ENCODE measurements around the gene LOXL4.
A peak's percentile ranks its signal among the peaks of the same experiment; 100 is the strongest.

LOXL4 gene

GRCh38 chr10:98294270-98294627 is 26.3 kb upstream of the LOXL4 start:
- no peak for DNase-seq

DNA sequence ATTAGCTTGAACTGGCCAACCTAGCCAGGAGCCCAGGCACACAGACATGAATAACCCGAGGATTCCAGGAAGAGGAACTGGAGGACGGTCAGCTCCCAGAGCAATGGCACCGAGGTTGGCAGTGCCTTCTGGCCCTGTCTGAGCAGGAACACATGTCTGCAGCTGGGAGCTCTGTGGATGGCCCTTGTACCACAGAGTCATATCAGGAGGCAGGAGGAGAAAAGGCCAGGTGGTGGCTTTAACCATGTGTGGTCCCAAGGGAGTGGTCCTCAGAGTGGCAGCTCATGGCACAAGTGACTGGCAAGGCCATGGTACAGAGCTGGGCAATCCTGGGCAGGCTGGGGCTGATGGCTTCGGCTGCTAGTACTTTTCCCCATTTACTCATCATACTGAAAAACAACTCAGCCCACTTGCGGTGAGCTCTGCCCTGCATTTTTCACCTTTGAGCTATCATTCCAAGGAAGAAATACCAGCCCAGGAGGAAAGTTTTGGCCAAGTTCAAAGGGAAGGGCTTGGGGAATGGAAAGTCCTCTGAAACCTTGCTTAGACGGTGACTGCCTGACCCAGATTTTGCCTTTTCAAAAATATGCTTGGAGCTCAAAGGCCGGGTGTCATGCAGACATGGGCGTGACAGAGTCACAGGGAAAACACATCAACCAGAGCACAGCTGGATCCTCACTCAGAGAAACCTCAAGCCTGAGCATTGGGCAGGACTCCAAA is 25.7 kb upstream of the LOXL4 start:
- no peak for DNase-seq

- no peak for DNase-seq
Measured at GRCh38 chr10:98292971-98293370, 25.0 kb upstream of the LOXL4 start.

DNA sequence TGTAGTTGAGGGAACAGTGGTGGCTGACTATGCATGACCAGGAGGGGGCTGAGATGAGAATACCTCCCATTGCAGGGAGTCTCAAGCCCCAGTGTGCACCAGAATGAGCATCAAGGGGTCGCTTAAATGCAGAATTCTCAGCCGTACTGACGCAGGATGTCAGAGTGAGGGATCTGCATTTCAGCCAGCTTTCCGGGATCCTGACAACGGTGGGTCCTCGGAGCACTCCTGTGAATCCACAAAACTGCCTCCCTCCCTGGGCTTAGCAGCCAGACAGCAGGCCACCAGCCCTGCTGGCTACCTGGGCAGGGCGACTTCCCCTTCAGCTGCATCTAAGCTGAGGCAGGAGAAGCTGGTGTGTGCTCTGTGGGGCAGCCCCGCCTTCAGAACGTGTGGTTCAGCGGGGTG is 21.8 kb upstream of the LOXL4 start:
- no peak for DNase-seq

GRCh38 chr10:98287321-98287720 is 19.3 kb upstream of the LOXL4 start:
- no peak for DNase-seq

- DNase-seq: no peak
Measured at GRCh38 chr10:98286419-98286818, 18.4 kb upstream of the LOXL4 start.

DNA sequence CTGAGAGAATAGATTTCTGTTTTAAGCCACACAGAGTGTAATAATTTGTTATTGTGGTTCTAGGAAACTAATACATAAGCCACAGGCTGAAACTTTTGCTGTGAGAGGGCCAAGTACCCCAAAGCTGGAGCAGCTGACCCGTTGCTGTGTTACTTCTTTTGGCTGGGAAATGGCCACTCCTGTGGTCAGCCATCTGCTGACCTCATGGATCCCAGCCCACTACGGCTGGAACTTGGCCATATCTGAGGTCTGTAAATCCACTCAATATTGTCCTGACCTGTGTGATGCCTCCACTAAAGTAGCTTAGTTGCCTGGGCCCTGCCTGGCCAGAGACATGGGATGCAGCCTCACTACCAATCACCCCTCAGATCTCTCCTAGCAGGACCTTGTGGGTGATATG is 17.4 kb upstream of the LOXL4 start:
- DNase-seq: no peak

- peak in 1 of 2 donors; percentile 6 for DNase-seq
Measured at GRCh38 chr10:98276311-98276710, 8.3 kb upstream of the LOXL4 start.

GRCh38 chr10:98274562-98274961 is 6.6 kb upstream of the LOXL4 start:
- no peak for DNase-seq

DNA sequence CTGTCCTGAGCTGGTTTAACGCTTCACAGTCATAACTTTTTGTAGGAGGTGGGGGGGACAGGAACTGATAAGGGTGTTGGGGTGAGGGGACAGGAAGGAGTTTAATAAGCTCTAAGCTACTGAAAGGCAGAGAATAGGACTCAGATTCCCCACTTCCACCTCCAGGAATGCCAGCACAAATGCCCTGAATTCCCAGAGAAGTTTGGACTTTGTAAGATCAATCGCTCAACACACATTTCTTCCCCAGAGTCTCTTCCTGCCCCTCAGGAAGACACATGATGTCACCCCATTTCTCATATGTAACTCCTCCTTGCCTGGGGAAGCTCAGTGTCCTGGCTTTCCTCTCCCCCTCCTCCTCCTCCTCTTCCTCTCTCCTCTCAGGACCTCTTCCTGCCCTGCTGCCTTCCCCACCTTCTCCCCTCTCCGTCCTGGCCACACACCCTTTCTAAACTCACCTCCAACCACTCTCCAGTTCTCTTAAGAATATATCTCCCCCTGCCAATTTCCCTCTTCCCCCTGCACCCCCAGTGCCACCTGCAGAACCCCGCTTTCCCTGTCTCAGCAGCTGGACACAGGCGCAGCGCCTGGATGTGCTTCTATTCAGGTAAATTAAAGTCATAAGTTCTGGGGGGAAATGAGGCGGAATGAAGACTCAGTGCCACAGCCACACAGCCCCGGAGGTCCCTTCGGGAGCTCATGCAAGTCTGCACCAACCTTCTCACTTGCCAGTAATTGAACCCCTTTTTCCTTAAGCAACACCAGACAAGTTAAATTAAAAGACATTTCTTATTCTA is 5.3 kb upstream of the LOXL4 start:
- DNase-seq: no peak

GRCh38 chr10:98272656-98273055 is 4.7 kb upstream of the LOXL4 start:
- DNase-seq: no peak

- no peak for DNase-seq
Measured at GRCh38 chr10:98272245-98272644, 4.3 kb upstream of the LOXL4 start.

DNA sequence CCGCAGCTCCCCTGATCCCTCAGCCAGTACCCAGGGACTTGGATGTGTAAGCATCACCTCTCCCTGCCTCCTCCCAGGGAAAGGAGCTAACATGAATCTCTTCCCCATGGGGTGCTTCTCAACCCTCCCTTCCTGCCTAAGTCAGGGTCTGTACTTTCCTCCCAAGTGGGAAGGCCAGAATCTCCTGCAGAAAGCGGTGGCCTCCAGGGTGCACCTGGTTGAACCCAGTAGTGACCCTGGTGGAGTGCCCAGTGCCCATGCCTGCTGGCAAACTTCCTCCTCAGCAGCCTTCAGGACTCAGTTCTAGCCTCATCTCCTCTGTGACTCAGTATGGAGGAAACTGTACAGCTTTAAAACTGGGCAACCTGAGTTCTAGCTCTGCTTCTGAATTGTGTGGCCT is 2.8 kb upstream of the LOXL4 start:
- DNase-seq: no peak

- no peak for DNase-seq
Measured at GRCh38 chr10:98270073-98270740, 2.2 kb upstream of the LOXL4 start.

DNA sequence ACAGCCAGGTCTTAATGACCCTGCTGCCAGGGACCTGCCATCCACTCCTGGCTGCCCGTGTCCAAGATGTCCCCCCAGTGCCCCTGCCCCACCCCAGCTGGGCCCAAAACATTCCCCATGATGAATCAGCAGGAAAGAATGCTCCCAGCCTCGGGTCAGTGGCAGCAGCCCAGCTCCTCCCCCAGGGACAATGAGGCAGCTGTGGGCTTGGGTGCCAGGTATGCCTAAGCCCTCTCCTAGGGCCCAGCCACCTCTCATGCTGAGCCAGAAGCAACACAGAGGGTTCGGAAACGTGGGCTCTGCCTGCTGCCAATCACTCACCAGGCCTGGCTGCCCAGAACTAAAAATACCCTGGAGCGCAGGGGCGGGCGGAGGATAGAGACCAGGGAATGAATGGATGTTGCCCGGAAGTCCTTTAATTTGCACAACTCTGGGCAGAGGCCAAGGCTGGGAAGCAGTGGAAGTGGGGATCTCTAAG is 1.5 kb upstream of the LOXL4 start:
- no peak for DNase-seq

DNA sequence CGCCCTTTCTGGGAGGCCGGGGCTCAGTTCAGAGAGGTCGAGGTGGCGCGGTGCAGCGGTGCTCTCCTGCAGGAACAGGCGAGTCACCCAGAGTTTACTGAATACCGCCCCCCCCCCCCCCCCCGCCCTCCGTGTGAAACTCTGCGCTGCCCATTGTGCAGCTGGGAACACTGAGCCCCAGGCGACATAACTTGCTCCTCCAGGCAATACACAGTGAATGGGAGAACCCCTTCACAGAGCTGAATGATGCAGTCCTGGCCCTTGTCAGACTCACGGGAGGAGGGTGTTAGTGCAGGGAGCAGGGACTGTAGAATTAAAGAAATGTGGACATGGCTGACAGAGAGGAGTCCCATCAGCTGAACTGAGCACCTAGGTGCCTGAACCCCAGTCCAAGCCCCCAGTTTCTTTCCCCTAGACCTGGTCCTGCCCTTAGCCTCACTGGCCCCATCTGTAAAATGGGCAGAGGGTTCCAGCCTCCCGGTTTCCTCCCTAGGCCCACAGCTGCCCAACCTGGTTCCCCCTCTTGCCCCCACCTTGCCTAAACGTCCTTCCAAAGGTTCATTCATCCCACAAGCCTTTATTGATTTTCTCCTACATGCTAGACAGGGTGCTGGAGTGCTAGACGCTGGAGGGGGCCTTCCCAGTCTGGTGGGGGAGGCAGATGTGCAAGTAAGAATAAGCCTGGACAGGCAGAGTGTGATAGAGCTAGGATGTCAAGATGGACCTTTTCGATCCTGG is 869 bp upstream of the LOXL4 start:
- DNase-seq: no peak

GRCh38 chr10:98267069-98267893 is 713 bp downstream of the LOXL4 start:
- DNase-seq: no peak

DNA sequence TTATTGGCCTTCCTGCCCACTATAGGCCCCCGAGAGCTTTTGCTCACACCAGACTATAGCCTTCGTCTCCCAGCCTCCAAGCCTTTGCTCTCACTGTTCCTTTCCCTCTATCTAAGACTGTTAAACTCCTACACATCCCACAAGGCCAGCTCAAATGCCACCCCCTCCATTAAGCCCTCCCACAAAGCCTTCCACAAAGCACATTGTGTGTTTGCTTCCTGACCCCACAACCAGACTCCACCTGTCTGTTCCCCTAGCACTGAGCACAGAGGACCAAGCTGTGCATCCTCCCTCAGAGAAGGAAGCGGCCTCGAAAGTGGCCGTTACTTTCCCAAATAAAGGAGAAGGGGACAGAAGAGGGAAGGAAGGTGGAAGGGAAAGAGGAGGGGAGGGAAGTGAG is 1.3 kb downstream of the LOXL4 start:
- DNase-seq: no peak

GRCh38 chr10:98265403-98266378 is 2.3 kb downstream of the LOXL4 start:
- no peak for DNase-seq

- DNase-seq: no peak
Measured at GRCh38 chr10:98264378-98265065, 3.5 kb downstream of the LOXL4 start.
